ENCODE measurements around the gene TRAPPC6A.

- no peak for TF ChIP-seq EZH2 (IDR thresholded peaks at IDR 0.05; ENCODE audit: low read length, missing control alignments)
- TF ChIP-seq CTCF (conservative IDR thresholded peaks at IDR 0.05 in 1 of 2, IDR thresholded peaks at IDR 0.05 in 1 of 2; ENCODE audit: low read depth in 1 of 2, low read length in 2 of 2): no peak
Observed at GRCh38 chr19:45150751-45151281, 27.2 kb downstream of the TRAPPC6A start.

Measured in fibroblast of lung (primary cell).